T-helper 2 cell treated with Interferon-gamma antibody and Interleukin-4, amounts not matched to agents 100 ng/mL and 5 ng/mL, for 36 hours (primary cell): ENCODE results near the gene ADRA2A. TPM values are rescaled to one million over a fixed set of nuclear protein-coding genes. Genes with fewer than 3 reads are reported as not detected.

Experiments used
- intact Hi-C: fragments of 100-400 bp; cut with micrococcal nuclease; formaldehyde crosslinking; loops from one replicate; pipeline ENCODE4 v1.15.1; 2023
- total RNA-seq: library from RNA; stranded (reverse); gene quantifications from 2 replicates; pipeline ENCODE4 v1.2.3, GENCODE V29; 2022

Gene ADRA2A
- total RNA-seq, 1 donor from 2014 or later: not detected

DNA sequence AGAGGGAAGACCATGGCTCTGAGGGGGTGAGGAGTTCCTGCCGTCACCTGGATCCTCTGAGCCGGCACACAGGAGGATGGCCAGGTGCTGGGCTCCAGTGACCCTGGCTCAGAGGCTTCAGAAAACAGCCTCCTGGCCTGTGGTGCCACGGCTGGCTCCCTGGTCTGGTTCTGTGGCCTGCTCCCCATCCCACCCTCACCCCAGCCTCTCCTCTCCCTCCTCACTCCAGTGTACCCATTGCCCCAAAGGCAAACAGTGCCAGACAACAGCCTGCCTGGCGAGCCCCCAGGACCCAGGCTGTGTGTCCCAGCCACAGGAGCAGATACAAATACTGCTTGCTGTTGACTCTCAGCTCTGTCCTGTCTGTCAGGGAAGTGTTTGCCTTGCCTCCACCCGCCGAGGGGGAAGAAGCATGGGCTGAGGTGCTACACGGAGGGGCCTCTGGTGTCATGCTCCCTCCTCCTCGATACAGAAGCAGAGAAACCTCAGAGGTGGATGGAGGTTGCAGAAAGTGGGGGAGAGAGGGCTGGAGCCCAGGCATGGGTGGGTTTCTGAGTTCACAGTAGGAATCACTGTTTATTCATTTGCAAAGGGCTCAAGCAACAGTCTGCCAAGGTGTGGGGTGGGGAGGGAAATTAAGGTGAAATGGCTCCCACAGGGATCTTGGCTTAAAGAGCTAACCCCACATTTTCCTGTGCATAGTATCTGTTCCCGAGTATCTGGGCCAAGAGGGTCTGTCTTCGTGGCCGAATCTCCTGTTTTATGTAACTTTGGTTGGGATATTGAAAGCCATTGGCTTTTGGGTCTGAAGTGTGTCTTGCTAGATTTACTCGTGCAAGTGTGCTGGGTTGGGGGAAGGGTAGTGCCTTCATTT is 5.5 kb downstream of the ADRA2A start:
- intact Hi-C loops: no loop called here

- intact Hi-C loops: no loop called here
These were observed 6.6 kb downstream of the ADRA2A start for GRCh38 chr10:111083222-111084095.

GRCh38 chr10:111084366-111085255 is 7.8 kb downstream of the ADRA2A start:
- intact Hi-C loops: no loop called here

DNA sequence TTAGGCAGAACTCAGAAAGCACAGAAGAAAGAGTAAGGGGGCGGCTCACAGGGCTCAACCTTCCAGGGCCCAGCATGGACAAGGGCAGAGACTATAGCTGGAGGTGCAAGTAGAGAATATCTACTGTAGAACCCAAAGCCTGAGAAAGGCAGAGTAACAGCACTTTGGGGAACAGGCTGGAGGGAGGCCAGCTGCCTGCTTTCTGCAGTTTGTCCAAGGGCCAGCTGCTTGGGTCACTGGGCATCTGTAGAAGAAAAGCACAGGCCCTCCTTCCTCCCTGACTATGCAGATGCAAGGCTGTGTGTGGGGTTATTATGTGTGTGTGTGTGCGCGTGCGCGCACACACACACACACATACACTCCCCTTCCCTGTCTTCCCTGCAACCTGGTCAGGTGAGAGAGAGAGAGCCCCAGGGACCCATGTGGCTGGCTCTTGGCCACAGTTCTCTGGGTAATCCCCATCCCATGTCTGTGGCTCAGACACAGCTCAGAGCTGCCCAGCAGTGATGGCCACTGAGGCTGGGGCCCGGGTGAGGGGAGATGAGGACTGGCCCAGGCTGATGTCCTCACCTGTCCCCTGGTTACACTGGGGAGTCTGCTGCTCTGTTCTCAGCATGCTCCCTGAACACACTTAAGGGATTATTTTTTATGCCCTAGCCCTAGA is 9.0 kb downstream of the ADRA2A start:
- intact Hi-C loops: no loop called here

GRCh38 chr10:111086574-111086973 is 9.7 kb downstream of the ADRA2A start:
- intact Hi-C loops: no loop called here

GRCh38 chr10:111087331-111087756 is 10.5 kb downstream of the ADRA2A start:
- intact Hi-C loops: no loop called here

- intact Hi-C loops: no loop called here
These were observed 11.2 kb downstream of the ADRA2A start for GRCh38 chr10:111087968-111088505.

GRCh38 chr10:111089293-111089692 is 12.5 kb downstream of the ADRA2A start:
- intact Hi-C loops: no loop called here

GRCh38 chr10:111091833-111092232 is 15.0 kb downstream of the ADRA2A start:
- intact Hi-C loops: no loop called here

- intact Hi-C loops: no loop called here
These were observed 17.0 kb downstream of the ADRA2A start for GRCh38 chr10:111093741-111094380.

DNA sequence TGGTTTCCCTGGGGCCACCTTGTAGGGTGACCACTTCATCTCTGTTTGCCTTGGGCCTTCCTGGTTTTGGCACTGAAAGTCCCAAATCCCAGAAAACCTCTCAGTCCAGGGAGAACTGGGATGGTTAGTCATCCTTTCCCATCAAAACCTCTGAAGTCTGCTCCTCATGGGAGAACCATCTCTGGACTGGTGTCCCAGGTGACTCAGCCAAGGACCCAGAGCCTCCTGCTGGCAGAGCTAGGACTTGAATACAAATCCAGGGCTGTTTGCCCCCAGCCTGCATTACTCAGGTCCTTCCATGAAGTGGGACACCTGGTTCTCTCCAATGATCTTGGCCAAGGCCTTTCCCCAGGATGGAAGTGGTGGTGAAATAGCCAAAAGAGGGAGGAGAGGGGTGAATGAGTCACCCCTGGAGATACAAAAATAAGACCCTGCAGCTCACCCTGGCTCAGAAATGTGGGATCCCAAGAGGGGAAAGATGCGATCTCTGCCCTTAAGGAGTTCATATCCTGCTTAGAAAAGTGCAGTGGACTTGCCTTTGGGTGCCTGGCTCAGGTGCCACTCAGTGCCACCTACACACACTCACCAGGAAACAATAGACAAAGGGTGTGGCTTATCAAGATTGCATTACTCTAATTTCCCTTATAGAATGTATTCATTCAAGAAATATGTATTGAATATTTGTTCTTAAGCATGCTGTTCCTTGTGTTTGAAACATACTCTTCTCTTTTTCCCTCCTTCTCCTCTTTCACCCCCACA is 22.0 kb downstream of the ADRA2A start:
- intact Hi-C loops: no loop called here

- intact Hi-C loops: no loop called here
These were observed 23.4 kb downstream of the ADRA2A start for GRCh38 chr10:111100198-111100597.

DNA sequence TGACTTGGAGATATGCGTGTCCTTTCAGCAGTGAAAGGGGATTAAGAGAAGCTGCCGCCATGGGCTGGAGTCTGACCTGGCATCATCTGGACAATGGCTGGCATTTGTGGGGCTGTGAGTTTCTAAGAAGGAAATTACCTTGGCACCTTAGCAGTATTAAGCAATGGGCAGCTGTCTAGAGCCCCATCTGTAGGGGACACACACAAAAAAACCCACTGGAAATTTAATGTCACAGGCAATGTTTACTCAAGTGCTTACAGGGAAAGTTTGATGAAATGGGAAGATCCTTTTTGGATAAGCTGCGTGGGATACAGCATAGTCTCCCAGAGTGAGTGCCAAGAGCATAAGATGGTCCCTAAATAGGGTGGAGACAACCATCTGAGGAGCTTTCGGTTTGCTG is 25.0 kb downstream of the ADRA2A start:
- intact Hi-C loops: no loop called here

DNA sequence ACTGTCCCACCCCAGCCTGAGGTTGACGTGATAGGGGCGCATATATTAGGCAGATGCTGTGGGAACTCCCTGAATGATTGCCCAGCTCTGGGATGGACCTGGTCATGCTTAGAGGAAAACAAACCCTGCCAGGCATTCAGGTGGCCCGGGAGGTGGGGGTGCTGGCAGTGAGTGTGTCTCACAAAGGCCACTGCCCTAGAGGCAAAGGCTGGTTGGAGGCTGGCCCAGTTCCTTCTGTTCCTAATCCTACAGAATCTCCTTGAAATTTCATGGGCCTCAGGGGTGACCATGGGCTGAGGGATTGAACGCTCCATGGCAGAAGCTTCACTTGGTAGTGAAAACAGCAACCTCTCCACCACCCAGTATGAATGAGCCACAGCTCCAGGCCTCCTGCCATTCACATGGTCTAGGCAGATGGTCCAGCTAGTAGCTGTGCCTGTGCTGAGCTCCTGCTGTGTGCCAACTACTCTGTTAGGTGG is 25.6 kb downstream of the ADRA2A start:
- intact Hi-C loops: no loop called here

- intact Hi-C loops: no loop called here
These were observed 26.5 kb downstream of the ADRA2A start for GRCh38 chr10:111103196-111103840.

DNA sequence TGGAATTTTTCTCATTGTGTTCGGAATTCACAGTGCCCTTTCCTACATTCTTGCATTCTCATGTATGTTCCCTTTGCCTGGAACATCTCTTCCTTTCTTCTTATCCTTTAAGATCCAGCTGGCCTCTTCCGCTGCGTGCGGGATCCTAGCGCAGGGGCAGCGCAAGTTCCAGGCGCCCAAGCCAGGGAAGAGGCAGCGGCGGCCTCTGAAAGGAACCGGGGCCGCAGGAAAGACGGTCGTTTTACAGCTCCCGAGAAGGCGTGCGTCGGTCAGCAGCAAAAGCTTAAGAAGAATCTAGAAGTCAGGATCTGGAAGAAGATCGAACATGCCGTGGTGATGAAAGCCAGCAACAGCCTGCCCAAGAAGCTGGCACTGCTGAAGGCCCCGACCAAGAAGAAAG is 28.0 kb downstream of the ADRA2A start:
- intact Hi-C loops: no loop called here

DNA sequence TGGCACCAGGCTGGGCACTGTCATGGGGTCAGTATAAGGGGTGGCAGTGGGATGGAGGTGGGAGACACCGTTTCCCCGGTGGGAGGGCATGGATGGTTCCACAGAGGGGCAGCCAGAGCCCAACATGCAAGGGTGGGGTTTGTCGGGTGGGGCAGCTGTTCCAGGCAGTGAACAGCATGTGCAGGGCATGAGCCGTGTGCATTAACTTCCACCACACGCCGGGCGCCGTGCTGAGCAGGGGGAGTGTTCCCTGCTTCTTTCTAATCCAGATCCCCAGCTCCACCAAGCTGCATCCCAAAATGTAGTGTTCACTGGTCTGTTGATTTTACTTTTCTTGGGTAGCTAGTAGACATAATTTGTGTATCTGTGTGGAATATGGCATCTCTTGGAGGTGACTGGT is 29.3 kb downstream of the ADRA2A start:
- intact Hi-C loops: no loop called here

- intact Hi-C loops: no loop called here
These were observed 30.2 kb downstream of the ADRA2A start for GRCh38 chr10:111107023-111107422.

GRCh38 chr10:111107846-111108245 is 31.0 kb downstream of the ADRA2A start:
- intact Hi-C loops: no loop called here
